ENCODE results near the gene INSRR.

The INSRR gene

GRCh38 chr1:156834322-156834721, 24.6 kb downstream of the INSRR start:
- DNase-seq (ENCODE audit: low spot score) = no peak
- FAIRE-seq = no peak

GRCh38 chr1:156833603-156834002, 25.3 kb downstream of the INSRR start:
- FAIRE-seq = no peak
- no peak for DNase-seq (ENCODE audit: low spot score)

GRCh38 chr1:156832434-156832833, 26.5 kb downstream of the INSRR start:
- DNase-seq (ENCODE audit: low spot score) (no peak), FAIRE-seq (no peak)

- no peak for DNase-seq (ENCODE audit: low spot score)
- no peak for FAIRE-seq
Measured at GRCh38 chr1:156828400-156829124, 30.4 kb downstream of the INSRR start.

GRCh38 chr1:156826630-156827029, 32.3 kb downstream of the INSRR start:
- DNase-seq (ENCODE audit: low spot score) (no peak), FAIRE-seq (no peak)

- FAIRE-seq = no peak
- DNase-seq (ENCODE audit: low spot score) = peak; percentile 26
Measured at GRCh38 chr1:156823210-156823790, 35.6 kb downstream of the INSRR start.

- DNase-seq (ENCODE audit: low spot score) (no peak), FAIRE-seq (no peak)
Measured at GRCh38 chr1:156822680-156823079, 36.2 kb downstream of the INSRR start.

GRCh38 chr1:156821801-156822200, 37.1 kb downstream of the INSRR start:
- FAIRE-seq (no peak), DNase-seq (ENCODE audit: low spot score) (no peak)

- FAIRE-seq = no peak
- DNase-seq (ENCODE audit: low spot score) = no peak
Measured at GRCh38 chr1:156816561-156817328, 42.2 kb downstream of the INSRR start, which contains the start of gene SH2D2A. Gene SH2D2A (minus strand): TSS chr1:156816848. CDS start chr1:156816708, 140 bp downstream.

GRCh38 chr1:156815961-156816422, 42.9 kb downstream of the INSRR start:
- FAIRE-seq (no peak), DNase-seq (ENCODE audit: low spot score) (no peak)

GRCh38 chr1:156815307-156815826, 43.5 kb downstream of the INSRR start:
- DNase-seq (ENCODE audit: low spot score) = no peak
- no peak for FAIRE-seq

- DNase-seq (ENCODE audit: low spot score) (no peak), FAIRE-seq (no peak)
Measured at GRCh38 chr1:156814571-156815260, 44.2 kb downstream of the INSRR start.

- FAIRE-seq (no peak), DNase-seq (ENCODE audit: low spot score) (no peak)
Measured at GRCh38 chr1:156813750-156814570, 45.0 kb downstream of the INSRR start.

GRCh38 chr1:156813298-156813697, 45.6 kb downstream of the INSRR start:
- DNase-seq (ENCODE audit: low spot score) (no peak), FAIRE-seq (no peak)

- FAIRE-seq (no peak), DNase-seq (ENCODE audit: low spot score) (no peak)
Measured at GRCh38 chr1:156812293-156812990, 46.5 kb downstream of the INSRR start.

- FAIRE-seq (no peak), DNase-seq (ENCODE audit: low spot score) (no peak)
Measured at GRCh38 chr1:156811168-156811567, 47.7 kb downstream of the INSRR start.

GRCh38 chr1:156809711-156810366, 49.1 kb downstream of the INSRR start:
- no peak for DNase-seq (ENCODE audit: low spot score)
- FAIRE-seq = no peak

- FAIRE-seq = no peak
Measured at GRCh38 chr1:156809281-156809680, 49.6 kb downstream of the INSRR start.

More at GRCh38 chr1:156809281-156809680, 49.6 kb downstream of the INSRR start:
- DNase-seq (ENCODE audit: low spot score) = no peak
